ENCODE measurements around the gene RAB8B. TPM values are rescaled to one million over a fixed set of nuclear protein-coding genes. Genes with fewer than 3 reads are reported as not detected.

Gene RAB8B
- polyA plus RNA-seq, 4 donors = 27.9 to 35.8 (median 34.6) TPM

GRCh38 chr15:63260791-63261190 lies 71.4 kb downstream of the RAB8B start:
- no peak for DNase-seq (ENCODE audit: low read depth in 4 of 4, low spot score in 3 of 4)

DNA sequence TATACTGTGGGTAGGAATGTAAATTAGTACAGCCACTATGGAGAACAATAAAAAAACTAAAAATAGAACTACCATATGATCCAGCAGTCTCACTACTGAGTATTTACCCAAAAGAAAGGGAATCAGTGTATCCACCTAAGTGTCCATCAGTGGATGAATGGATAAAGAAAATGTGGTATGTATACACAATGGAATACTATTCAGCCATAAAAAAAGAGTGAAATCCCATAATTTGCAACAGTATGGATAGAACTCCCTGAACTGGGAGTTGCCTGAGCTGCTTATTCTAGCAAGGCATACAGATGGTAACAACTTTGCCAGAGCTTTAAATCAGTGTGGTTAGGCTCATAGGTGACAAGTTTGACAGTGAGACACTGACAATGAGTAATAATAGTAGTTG lies 71.9 kb downstream of the RAB8B start:
- DNase-seq (ENCODE audit: low read depth in 4 of 4, low spot score in 3 of 4) = no peak

- DNase-seq (ENCODE audit: low read depth in 4 of 4, low spot score in 3 of 4) = no peak
These were observed 74.1 kb downstream of the RAB8B start for GRCh38 chr15:63263519-63263918.

DNA sequence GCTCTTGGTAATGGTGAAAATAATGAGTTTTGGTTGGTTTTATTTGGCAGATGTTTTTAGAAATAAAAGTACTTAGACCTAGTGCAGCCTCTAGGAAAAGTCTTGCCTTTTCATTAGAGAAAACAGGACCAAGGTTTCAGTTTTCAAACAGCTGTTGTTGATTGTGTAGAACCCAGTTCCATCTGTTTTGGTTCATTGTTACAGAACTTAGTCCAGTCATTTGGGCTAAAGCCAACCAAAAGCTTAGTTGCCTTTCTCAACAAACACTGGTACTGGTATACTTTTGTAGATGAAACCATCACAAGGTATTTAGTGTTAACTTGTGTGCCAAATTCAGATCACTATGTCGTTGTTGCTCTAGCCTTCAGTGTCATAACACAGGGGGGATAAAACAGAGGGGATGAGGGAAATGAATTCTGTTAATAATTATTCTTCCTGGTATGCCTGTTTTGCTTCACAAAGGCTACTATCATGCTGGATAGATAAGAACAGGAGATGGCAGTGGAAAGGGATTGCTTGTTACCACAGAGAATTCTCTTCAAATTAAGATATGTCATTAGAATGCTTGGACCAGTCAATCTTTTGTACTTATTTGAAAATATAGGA lies 75.4 kb downstream of the RAB8B start:
- DNase-seq (ENCODE audit: low read depth in 4 of 4, low spot score in 3 of 4) = no peak

DNA sequence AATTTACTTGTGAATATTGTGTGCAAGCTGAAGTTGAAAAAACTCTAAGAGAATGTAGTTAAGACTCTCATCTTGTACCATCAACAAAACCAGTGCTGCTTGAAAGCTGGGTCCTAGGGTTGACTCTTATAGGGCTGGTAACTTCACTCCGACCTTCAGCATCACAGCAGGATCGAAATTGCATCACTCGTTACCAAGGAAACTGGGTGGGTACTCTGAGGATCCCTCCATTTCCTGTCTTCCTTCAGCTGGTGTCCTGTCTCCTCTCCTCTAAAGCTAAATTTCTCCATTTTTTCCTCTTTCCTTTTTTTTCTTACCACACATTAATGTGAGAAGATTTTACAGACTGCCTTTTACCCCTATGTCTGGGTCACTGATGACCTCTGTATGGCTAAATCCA lies 85.0 kb downstream of the RAB8B start:
- no peak for DNase-seq (ENCODE audit: low read depth in 4 of 4, low spot score in 3 of 4)

DNA sequence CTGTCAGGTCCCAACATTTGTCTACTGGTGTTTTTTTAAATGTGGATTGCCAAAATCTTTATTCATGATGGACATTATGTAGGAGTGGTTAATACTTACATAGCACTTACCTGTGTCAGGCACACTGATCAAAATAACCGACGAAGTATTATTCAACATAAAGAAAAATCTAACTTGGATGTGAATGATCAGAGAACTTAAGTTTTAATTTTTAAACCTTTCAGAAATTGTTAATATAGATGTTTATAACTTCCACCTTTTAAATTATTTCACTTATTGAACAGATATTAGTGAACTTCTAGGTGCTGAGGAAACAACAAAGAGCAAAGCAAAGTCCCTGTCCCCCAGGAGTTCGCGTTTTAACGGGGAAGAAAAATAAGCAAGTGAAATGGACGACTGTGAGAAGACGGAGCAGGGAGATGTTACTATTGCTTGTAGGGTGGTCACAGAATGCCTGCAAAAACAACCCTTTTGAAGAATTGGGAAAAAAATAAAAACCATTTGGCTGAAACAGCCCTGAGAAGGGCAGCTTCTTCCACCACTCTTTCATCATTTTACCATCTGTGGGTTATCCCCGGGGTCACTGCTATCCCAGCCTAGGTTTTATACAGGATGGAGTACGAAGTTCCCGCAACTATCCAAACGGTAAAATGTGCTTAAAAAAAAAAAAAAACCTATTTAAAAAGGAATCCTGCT lies 87.1 kb downstream of the RAB8B start:
- DNase-seq (ENCODE audit: low read depth in 4 of 4, low spot score in 3 of 4) = no peak

DNA sequence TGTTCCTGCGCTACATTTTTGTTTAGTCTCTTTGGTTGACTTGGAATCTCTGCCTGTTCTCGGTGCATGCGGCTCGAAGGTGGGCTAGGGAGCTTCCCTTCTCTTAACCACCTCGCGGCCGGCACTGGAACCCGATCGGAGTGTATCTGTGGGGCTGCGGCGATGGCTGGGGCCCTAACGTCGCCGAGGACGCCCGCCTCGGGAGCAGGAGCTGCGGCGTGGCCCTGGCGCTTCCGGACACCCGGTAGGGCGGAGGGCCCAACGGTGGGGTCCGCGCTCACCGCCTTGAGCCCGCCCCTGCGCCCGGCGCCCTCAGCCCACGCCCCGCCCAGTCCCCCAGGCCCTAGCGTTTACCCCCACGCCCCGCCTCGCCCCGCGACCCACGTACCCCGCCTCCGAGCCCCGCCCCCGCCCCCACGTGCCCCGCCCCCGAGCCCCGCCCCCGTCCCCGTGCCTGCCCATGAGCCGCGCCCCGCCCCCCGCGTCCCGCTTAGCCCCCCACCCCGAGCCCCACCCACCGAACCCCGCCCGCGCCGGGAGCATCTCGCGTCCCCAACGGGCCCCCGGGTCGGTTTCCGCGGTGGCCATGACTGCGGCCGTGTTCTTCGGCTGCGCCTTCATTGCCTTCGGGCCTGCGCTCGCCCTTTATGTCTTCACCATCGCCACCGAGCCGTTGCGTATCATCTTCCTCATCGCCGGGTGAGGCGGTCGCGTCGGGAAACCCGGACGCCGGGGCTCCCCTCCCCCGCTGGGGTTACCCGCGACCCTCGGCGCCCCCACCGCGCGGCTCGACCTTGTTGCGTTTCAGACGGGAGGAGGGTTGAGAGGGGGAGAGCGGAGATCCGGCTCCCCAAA lies 87.9 kb downstream of the RAB8B start, which contains the start of gene APH1B:
Gene APH1B (plus strand): TSS at position 568 of the 855 bp plus-strand sequence. CDS start 19 bp downstream, at position 587.
- peak in 2 of 4 donors; percentile 44 to 61 for DNase-seq (ENCODE audit: low read depth in 4 of 4, low spot score in 3 of 4)

DNA sequence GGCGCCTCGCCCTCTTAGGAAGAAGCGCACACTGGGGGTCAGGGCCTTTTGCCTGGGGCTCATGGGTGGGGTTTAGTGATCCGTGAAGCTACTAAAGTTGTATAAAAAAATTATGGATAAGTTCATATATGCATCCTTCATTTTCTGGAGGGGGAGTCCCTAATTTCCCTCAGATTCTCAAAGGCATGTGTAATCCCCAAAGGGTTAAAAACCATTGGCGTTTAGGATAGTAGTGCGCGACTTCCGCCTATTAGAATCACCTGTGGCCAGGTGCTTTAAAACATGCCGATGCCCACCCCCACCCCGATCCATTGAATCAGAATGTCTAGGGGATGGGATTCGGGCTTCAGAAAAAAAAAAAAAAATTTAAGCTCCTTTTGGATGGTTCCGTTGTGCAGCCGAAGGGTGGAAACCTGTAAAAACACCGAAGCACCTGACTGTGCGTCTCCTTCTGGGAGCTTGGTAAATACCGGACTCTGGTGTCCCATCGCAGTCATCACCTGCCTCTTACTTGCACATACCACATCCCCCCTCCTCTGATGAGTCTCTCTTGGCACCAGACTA lies 88.6 kb downstream of the RAB8B start:
- no peak for DNase-seq (ENCODE audit: low read depth in 4 of 4, low spot score in 3 of 4)

DNA sequence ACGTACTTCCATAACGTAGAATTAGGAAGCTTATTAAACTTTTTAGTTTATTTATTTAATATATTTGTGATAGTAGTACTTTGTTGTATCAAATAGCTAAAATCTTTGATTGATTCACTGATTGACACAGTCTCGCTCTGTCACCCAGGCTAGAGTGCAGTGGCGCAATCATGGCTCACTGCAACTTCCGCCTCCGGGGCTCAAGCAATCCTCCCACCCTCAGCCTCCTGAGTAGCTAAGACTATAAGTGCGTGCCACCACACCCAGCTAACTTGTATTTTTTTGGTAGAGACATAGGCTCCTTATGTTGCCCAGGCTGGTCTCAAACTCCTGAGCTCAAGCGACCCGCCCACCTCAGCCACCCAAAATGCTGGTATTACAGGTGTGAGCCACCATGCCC lies 93.7 kb downstream of the RAB8B start:
- no peak for DNase-seq (ENCODE audit: low read depth in 4 of 4, low spot score in 3 of 4)

GRCh38 chr15:63284335-63284734 lies 94.9 kb downstream of the RAB8B start:
- DNase-seq (ENCODE audit: low read depth in 4 of 4, low spot score in 3 of 4) = no peak

DNA sequence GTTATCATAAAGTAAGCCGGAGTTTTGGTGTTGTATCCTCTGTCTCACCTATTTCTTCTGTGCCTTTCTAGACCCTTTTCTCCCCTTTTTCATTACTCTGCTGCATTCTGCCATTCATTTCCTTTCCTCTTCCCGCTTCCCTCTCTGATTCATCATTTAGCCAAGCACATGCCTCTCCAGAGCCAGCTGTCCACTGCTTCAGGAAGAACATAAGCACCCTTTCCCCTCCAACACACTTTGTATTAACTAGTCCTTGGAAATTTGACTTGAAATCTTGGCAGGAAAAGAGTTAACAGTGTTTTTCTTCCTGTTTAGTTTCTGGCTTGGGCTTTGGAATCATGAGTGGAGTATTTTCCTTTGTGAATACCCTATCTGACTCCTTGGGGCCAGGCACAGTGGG lies 97.7 kb downstream of the RAB8B start:
- no peak for DNase-seq (ENCODE audit: low read depth in 4 of 4, low spot score in 3 of 4)

GRCh38 chr15:63288342-63288741 lies 98.9 kb downstream of the RAB8B start:
- no peak for DNase-seq (ENCODE audit: low read depth in 4 of 4, low spot score in 3 of 4)

- DNase-seq (ENCODE audit: low read depth in 4 of 4, low spot score in 3 of 4) = peak in 2 of 4 donors; percentile 44 to 49
These were observed 99.5 kb downstream of the RAB8B start for GRCh38 chr15:63288778-63289378.

- no peak for DNase-seq (ENCODE audit: low read depth in 4 of 4, low spot score in 3 of 4)
These were observed 102.1 kb downstream of the RAB8B start for GRCh38 chr15:63291507-63291906.

GRCh38 chr15:63292241-63292640 lies 102.8 kb downstream of the RAB8B start:
- no peak for DNase-seq (ENCODE audit: low read depth in 4 of 4, low spot score in 3 of 4)

DNA sequence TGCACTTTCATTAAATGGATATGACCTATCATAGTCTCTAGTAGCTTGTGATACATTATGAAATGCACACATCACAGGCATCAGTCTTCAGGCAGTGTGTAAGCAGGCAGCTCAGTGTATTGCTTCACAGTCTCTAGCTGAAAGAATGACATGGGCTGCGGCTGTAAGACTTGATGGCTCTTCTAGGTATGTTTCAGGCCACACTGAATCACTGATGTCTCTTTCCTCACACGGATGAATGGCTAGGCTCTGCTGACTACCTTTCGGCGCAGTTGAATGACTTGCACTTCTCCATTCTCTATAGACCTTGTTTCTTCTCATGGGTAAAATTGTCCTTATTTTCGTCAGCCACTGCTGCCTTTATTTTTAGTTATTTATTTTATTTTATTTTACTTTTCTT lies 103.4 kb downstream of the RAB8B start:
- DNase-seq (ENCODE audit: low read depth in 4 of 4, low spot score in 3 of 4) = no peak

DNA sequence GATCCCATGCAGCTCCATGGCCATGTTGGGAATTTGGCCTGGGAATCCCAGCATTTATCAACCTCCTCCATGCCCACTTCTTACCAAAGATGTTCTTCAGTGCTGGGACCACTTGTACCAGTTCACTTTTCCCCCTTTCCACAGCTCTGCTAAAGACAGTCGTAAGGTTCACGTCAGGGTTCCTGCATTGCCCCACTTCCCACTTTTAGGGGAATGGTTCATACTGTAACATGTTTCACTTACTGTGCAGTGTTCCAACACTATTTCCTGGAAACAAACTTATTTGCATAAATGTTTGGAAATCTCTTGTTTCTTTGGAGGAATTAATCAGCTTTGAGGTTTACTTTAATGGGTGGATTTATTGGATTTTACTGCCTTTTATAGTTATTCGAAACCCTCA lies 105.0 kb downstream of the RAB8B start:
- DNase-seq (ENCODE audit: low read depth in 4 of 4, low spot score in 3 of 4) = no peak

- DNase-seq (ENCODE audit: low read depth in 4 of 4, low spot score in 3 of 4) = no peak
These were observed 105.9 kb downstream of the RAB8B start for GRCh38 chr15:63295341-63295740.

DNA sequence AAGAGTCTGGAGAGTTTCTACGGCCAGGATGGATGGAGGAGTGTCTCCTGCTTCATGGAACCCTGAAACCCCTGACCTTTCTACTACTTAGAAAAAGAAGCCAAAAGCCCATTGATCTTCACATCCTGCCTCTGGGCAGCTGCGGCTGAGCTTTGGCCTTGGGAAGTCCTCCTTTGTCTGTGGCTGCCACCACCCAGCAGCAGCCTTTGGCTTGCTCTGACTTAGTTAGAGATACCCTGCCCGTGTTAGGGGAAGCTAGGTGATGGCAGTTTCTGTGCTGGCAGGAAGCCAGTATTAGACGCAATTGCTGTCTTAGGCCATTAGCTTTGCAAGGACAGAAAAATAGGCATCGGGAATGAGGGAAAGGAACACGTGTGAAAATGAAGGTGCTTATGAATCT lies 106.8 kb downstream of the RAB8B start:
- DNase-seq (ENCODE audit: low read depth in 4 of 4, low spot score in 3 of 4) = no peak

- DNase-seq (ENCODE audit: low read depth in 4 of 4, low spot score in 3 of 4) = no peak
These were observed 110.7 kb downstream of the RAB8B start for GRCh38 chr15:63299943-63300575.
